Measurements from ENCODE around the gene TGFB2.
"Not testable (repeated sequence)": the region's sequence is repeated elsewhere in the genome, so short reads cannot be mapped to it uniquely, and the experiment has no call there.

Gene TGFB2

GRCh38 chr1:218344814-218345672, at the start of gene TGFB2:
Gene TGFB2 (plus strand): TSS chr1:218345336. CDS start chr1:218346702, 1,366 bp downstream.
- DNase-seq, result peak; percentile 47

- no peak for DNase-seq
Measured at GRCh38 chr1:218296162-218296561, 49.0 kb upstream of the TGFB2 start.

GRCh38 chr1:218297461-218297860, 47.7 kb upstream of the TGFB2 start:
- DNase-seq, result no peak

DNA sequence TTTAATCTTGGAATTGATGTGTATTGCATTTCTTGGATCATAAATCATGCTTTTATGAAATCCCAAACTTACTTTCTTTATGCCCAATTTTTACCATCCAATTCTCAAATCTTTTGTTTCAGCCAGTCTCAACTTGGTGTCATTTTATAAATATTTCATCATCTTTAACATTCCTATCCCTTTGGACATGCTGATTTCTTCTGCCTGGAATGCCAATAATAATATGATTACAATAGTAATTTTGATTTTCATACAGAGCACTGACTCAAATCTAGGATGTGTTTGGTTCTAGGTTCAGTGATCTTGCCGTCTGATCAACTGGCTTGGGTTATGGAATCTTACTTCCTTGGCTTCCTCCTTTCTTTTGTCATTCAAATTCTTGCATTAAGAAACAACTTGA, 47.3 kb upstream of the TGFB2 start:
- no peak for DNase-seq

GRCh38 chr1:218298398-218298797, 46.7 kb upstream of the TGFB2 start:
- DNase-seq, result no peak

GRCh38 chr1:218299416-218299815, 45.7 kb upstream of the TGFB2 start:
- DNase-seq, result no peak

DNA sequence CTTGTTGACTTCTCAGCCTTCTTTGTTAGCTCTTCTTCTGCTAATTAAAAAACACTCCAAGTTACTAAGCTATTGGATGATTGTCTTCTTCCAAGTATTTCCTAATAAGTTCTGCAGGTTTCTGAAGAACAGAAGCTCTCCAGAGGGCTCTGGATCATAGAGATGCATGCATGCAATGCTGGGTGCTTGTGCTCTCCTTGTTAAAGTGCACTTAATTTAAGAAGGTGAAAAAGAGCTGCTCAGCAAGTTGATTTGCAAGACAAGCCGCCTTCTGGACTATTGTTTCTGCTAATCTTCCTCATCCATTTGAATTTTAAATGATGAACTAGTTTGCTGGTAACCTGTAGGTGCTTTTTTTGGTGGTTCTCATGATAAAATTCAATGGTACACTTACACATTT, 43.9 kb upstream of the TGFB2 start:
- no peak for DNase-seq

- no peak for DNase-seq
Measured at GRCh38 chr1:218302155-218302554, 43.0 kb upstream of the TGFB2 start.

DNA sequence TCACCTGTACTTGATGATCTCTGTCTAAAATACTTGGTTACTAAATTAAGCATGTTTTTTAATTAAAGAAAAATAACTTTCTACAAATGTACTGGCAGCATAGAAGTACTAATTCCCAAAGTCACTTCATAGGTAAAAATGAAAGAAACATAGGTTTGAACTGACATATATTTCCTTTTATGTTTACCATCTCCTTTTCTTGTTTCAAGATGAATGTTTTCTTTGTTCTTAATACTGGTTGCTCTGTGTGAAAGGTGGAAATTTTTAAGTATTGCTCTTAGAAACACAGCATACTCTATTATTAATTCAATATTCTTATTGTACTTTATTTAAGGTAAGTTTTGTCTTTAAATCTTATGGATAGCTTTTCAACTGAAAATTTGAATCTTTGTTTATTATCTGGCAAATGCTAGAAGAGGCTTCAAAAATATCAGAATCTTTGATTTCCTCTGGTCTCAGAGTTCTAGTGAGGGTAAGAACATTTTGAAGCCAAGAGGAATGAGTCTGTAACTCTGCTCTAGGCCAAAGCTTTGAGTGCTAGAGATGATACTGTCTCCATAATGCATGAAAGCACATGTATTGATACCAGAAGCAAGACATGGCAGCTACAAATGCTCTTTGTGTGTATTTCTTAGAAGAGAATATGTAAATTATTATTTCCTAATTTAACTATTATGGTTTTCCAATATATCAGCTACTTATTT, 41.8 kb upstream of the TGFB2 start:
- no peak for DNase-seq

GRCh38 chr1:218304281-218305039, 40.7 kb upstream of the TGFB2 start:
- DNase-seq, result no peak

- DNase-seq, result no peak
Measured at GRCh38 chr1:218305472-218306064, 39.6 kb upstream of the TGFB2 start.

DNA sequence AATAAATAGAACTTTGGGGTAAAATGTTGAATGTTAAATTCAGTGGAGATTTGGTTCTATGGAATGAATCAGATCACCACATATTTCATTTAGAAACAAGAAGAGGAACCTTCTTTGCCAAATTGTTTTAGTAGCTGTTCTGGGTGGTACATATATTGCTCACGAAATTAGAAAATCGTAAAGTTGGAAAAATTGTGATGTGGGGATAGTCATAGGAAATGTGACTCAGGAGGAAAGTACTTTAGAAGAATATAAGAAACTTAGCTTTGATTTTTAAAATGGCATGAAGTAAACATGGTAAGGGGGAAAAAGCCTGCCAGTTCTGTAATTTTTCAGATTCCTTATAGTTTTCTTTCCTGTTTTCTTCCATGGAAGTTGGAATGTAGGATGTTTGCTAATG, 32.6 kb upstream of the TGFB2 start:
- DNase-seq, result no peak

- no peak for DNase-seq
Measured at GRCh38 chr1:218314316-218314715, 30.8 kb upstream of the TGFB2 start.

DNA sequence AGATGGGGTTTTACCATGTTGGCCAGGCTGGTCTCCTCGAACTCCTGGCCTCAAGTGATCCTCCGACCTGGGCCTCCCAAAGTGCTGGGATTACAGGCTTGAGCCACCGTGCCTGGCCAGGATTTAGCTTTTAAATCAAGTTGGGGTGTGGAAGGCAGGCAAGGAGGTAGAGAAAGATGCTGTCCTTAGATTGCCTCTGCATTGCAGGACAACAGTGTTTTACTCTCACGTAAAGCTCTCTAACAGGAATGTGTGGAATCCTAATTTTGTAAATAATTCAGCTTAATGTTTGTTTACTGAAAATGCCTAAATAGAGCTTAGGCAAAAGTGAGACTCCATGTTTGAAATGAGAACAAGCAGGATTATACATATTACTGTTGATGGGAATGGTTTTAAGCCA, 29.5 kb upstream of the TGFB2 start:
- no peak for DNase-seq

DNA sequence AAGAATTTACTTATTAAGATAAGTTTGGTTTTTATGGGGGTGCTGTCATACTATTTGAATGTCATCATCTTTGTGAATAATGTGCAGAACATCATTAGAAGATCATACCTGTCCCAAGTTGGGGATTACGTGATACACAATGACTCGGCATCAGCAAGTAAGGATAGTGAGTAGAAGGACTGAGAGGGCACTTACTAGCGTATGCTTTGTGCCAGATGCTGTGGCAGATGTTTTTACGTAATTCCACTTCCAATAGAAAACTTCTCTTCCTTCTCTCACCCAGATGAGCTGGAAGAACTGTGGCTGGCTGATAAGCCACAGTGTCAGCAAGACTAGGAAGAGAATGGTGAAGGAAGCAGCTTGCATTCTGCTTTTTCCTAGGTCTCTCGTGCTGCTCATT, 28.1 kb upstream of the TGFB2 start:
- no peak for DNase-seq

GRCh38 chr1:218320182-218320581, 25.0 kb upstream of the TGFB2 start:
- DNase-seq, result not testable (repeated sequence)

DNA sequence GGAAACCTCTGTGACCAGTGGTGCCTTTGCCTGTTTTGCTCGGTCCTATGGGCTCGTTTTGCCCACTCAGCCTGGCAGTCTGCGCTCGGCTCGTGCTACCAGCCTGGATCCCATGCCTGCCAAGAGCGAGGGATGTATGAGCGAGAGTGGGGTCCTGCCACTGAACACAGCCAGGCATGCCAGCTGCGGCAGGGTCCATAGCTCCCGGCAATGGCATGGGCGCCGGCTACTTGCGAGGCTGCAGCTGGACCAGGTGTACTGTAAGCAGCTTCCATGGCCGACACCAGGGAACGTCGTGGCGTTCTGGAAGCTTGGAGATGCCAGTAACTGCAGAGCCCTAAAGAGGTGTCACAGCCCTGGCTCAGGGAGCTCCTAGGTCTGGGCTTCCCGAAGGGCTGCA, 22.4 kb upstream of the TGFB2 start:
- no peak for DNase-seq

- DNase-seq, result no peak
Measured at GRCh38 chr1:218323568-218324225, 21.4 kb upstream of the TGFB2 start.

- DNase-seq, result no peak
Measured at GRCh38 chr1:218324226-218324580, 20.9 kb upstream of the TGFB2 start.

GRCh38 chr1:218328769-218329168, 16.4 kb upstream of the TGFB2 start:
- no peak for DNase-seq

- DNase-seq, result peak; percentile 22
Measured at GRCh38 chr1:218330043-218330623, 15.0 kb upstream of the TGFB2 start.

GRCh38 chr1:218332416-218332815, 12.7 kb upstream of the TGFB2 start:
- DNase-seq, result no peak

All from NCI-H748 treated with DMSO at 0.1 percent for 48 hours (cell line).